ENCODE data around the gene RGS6. TPM values are rescaled to one million over a fixed set of nuclear protein-coding genes. Genes with fewer than 3 reads are reported as not detected.

The RGS6 gene
- total and polyA plus RNA-seq, 4 donors: 0.06 to 5.3 (median 0.17) TPM; not detected in 1

GRCh38 chr14:72024043-72024407 is 91.8 kb downstream of the RGS6 start:
- Histone ChIP-seq H3K9ac (ENCODE audit: low read depth in 1 of 2, low read length in 2 of 2) (no peak overlapping the region), H3K27ac (ENCODE audit: low read depth in 1 of 2, low read length in 2 of 2) (no peak overlapping the region), H3K27me3 (ENCODE audit: control insufficient read depth in 4 of 4, insufficient read depth in 4 of 4, low read length in 3 of 4) (peaks cover 0 to 4% (median 0%) of the 10 kb centered on the region in 4 donors), H3K36me3 (ENCODE audit: control insufficient read depth in 4 of 4, insufficient read depth in 3 of 4, low read depth in 1 of 4, low read length in 3 of 4) (no peaks in the 10 kb centered on the region), H3K4me3 (ENCODE audit: low read depth in 1 of 3, low read length in 3 of 3) (no peak overlapping the region), H3K9me3 (ENCODE audit: control insufficient read depth in 4 of 4, low read length in 3 of 4) (no peaks in the 10 kb centered on the region), H3K4me1 (ENCODE audit: control insufficient read depth in 4 of 4, insufficient read depth in 4 of 4, low read length in 3 of 4) (no peaks in the 10 kb centered on the region)
- WGBS: 24% methylated on average over 6 of the region's 6 CpGs
- no peak for DNase-seq (ENCODE audit: low spot score)
- TF ChIP-seq MAX (IDR thresholded peaks at IDR 0.05) (no peak), RAD21 (IDR thresholded peaks at IDR 0.05) (peak; percentile 48 to 74), HNF4A (conservative IDR thresholded peaks at IDR 0.05) (no peak), ZBTB33 (IDR thresholded peaks at IDR 0.05) (no peak), CTCF (IDR thresholded peaks at IDR 0.05; ENCODE audit: low read depth, low read length, missing input control) (peak; percentile 52)

GRCh38 chr14:72024504-72024903 is 92.3 kb downstream of the RGS6 start:
- Histone ChIP-seq H3K9ac (ENCODE audit: low read depth in 1 of 2, low read length in 2 of 2) (no peak overlapping the region), H3K4me1 (ENCODE audit: control insufficient read depth in 4 of 4, insufficient read depth in 4 of 4, low read length in 3 of 4) (no peaks in the 10 kb centered on the region), H3K4me3 (ENCODE audit: low read depth in 1 of 3, low read length in 3 of 3) (no peak overlapping the region), H3K27ac (ENCODE audit: low read depth in 1 of 2, low read length in 2 of 2) (no peak overlapping the region), H3K36me3 (ENCODE audit: control insufficient read depth in 4 of 4, insufficient read depth in 3 of 4, low read depth in 1 of 4, low read length in 3 of 4) (no peaks in the 10 kb centered on the region), H3K27me3 (ENCODE audit: control insufficient read depth in 4 of 4, insufficient read depth in 4 of 4, low read length in 3 of 4) (peaks cover 0 to 4% (median 0%) of the 10 kb centered on the region in 4 donors), H3K9me3 (ENCODE audit: control insufficient read depth in 4 of 4, low read length in 3 of 4) (no peaks in the 10 kb centered on the region)
- 52% methylated on average over 4 of the region's 4 CpGs for WGBS
- no peak for DNase-seq (ENCODE audit: low spot score)
- no peak for TF ChIP-seq FOXA1 (IDR thresholded peaks at IDR 0.05)
- no peak for TF ChIP-seq TAF1 (conservative IDR thresholded peaks at IDR 0.05)
- TF ChIP-seq HNF4A (conservative IDR thresholded peaks at IDR 0.05): no peak
- TF ChIP-seq JUND (IDR thresholded peaks at IDR 0.05): no peak
- TF ChIP-seq HNF4G (IDR thresholded peaks at IDR 0.05): no peak
- TF ChIP-seq ATF3 (IDR thresholded peaks at IDR 0.05): no peak
- TF ChIP-seq CTCF (IDR thresholded peaks at IDR 0.05; ENCODE audit: low read depth, low read length, missing input control): no peak
- TF ChIP-seq SP1 (IDR thresholded peaks at IDR 0.05): no peak
- no peak for TF ChIP-seq GABPA (IDR thresholded peaks at IDR 0.05 in 1 of 2, conservative IDR thresholded peaks at IDR 0.05 in 1 of 2)
- TF ChIP-seq EGR1 (IDR thresholded peaks at IDR 0.05; ENCODE audit: low read depth in 2 of 2): no peak
- TF ChIP-seq RXRA (IDR thresholded peaks at IDR 0.05): no peak
- TF ChIP-seq RAD21 (IDR thresholded peaks at IDR 0.05): no peak
- no peak for TF ChIP-seq NR2F2 (IDR thresholded peaks at IDR 0.05)
- TF ChIP-seq ZBTB33 (IDR thresholded peaks at IDR 0.05): no peak
- no peak for TF ChIP-seq REST (IDR thresholded peaks at IDR 0.05)
- TF ChIP-seq FOXA2 (IDR thresholded peaks at IDR 0.05): no peak
